AG04450 (cell line): ENCODE data around the gene LPAR3. TPM values are rescaled to one million over a fixed set of nuclear protein-coding genes. Genes with fewer than 3 reads are reported as not detected.

Experiments used
- CTCF ChIA-PET: fragments of 300-600, 350-600 bp; formaldehyde crosslinking; extraction: SDS; loops from one replicate; lab custom pipeline; 2022; ENCODE audit warnings: antibody characterized with exemption, inconsistent platforms; lab: Charles Lee
- POLR2A ChIA-PET: fragments of 350-600 bp; formaldehyde crosslinking; extraction: SDS; loops from one replicate; lab custom pipeline; 2021; ENCODE audit warnings: antibody characterized with exemption, inconsistent platforms; lab: Yijun Ruan, JAX
- DNase-seq: peaks from one replicate; pipeline ENCODE4 v3.0.0-alpha.2; 2011; ENCODE audit warnings: low read depth, low spot score
- H3K27ac ChIP-seq: one replicate; pipeline ENCODE4 v1.5.1; 2012; ENCODE audit warnings: low read depth, low read length, control low read depth
- H3K27me3 ChIP-seq: one replicate; pipeline ENCODE4 v1.6.0; 2012; ENCODE audit warnings: low read length; ENCODE audit not compliant: control insufficient read depth, insufficient read depth
- H3K4me3 ChIP-seq: 2 replicates; pipeline ENCODE4 v1.5.1; 2011; ENCODE audit warnings: mild to moderate bottlenecking, low read depth, low read length, control low read depth
- H3K9me3 ChIP-seq: 2 replicates; pipeline ENCODE4 v1.5.1; 2012; ENCODE audit warnings: low read length; ENCODE audit not compliant: control insufficient read depth, insufficient read depth
- polyA plus RNA-seq: library from polyadenylated mRNA; depleted of rRNA; stranded (reverse); fragments of >200 nt; gene quantifications from 2 replicates; pipeline ENCODE4 v1.2.3, GENCODE V29; 2011; rRNA removed
- TF ChIP-seq, protein P1 (sequence below): IDR thresholded peaks from 2 replicates; pipeline ENCODE4 v1.5.1; 2011; ENCODE audit warnings: low read depth, low read length, control low read depth, inconsistent platforms

Gene LPAR3
- polyA plus RNA-seq, 1 experiment = 3.5 TPM

DNA sequence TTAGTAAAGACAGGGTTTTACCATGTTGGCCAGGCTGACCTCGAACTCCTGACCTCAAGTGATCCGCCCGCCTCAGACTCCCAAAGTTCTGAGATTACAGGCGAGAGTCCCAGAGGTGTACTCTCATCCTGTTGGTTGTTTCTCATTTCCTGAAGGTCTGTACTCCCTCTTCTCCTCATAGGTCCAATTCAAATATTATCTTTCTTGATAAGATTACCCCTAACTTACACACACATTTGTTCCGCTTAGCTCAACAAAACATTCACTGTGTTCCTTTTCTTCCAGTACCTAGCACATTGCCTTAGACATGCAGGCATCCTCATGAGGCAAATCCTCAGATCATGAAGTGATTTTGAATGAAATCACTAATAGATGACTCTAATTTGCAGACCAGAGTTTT lies 130.3 kb downstream of the LPAR3 start:
- CTCF ChIA-PET = interaction anchor here (1.0 to 2.8 kb wide), 5 partner anchors 9 to 329 kb away, joined by 3 to 14 read pairs (median 4); no protein-coding TSS in a partner anchor
- DNase-seq = no peak

More for the DNA sequence above, 130.3 kb downstream of the LPAR3 start:
- POLR2A ChIA-PET = no interaction called here
- no peak overlapping the region for H3K27ac ChIP-seq
- no peaks in the 10 kb centered on the region for H3K9me3 ChIP-seq
- no peak overlapping the region for H3K4me3 ChIP-seq
- peaks cover 12% of the 10 kb centered on the region for H3K27me3 ChIP-seq
- TF ChIP-seq, protein P1, sequence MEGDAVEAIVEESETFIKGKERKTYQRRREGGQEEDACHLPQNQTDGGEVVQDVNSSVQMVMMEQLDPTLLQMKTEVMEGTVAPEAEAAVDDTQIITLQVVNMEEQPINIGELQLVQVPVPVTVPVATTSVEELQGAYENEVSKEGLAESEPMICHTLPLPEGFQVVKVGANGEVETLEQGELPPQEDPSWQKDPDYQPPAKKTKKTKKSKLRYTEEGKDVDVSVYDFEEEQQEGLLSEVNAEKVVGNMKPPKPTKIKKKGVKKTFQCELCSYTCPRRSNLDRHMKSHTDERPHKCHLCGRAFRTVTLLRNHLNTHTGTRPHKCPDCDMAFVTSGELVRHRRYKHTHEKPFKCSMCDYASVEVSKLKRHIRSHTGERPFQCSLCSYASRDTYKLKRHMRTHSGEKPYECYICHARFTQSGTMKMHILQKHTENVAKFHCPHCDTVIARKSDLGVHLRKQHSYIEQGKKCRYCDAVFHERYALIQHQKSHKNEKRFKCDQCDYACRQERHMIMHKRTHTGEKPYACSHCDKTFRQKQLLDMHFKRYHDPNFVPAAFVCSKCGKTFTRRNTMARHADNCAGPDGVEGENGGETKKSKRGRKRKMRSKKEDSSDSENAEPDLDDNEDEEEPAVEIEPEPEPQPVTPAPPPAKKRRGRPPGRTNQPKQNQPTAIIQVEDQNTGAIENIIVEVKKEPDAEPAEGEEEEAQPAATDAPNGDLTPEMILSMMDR = no peak

Other genes with a start within 250 kb of the LPAR3 start
- gene SSX2IP, start 202.7 kb downstream of the LPAR3 start, polyA plus RNA-seq = 21.4 and 31.7 TPM in 2 replicates
- gene MCOLN2, start 103.9 kb upstream of the LPAR3 start, polyA plus RNA-seq = 0.37 and 0.41 TPM in 2 replicates
- 0.05 TPM in 2 replicates for gene MCOLN3, start 155.3 kb upstream of the LPAR3 start, polyA plus RNA-seq